Osteoblast (primary cell): ENCODE measurements around the gene TSGA10. TPM values are rescaled to one million over a fixed set of nuclear protein-coding genes. Genes with fewer than 3 reads are reported as not detected.
"Not testable (repeated sequence)": the region's sequence is repeated elsewhere in the genome, so short reads cannot be mapped to it uniquely, and the experiment has no call there.

Experiments used
- DNase-seq: peaks from one replicate; pipeline ENCODE4 v3.0.0; 2011; ENCODE audit warnings: low spot score, mixed read lengths; ENCODE audit not compliant: insufficient read length; ENCODE audit errors: missing footprints
- H2AFZ ChIP-seq: 2 replicates; pipeline ENCODE4 v1.6.0; 2011; ENCODE audit warnings: mild to moderate bottlenecking, low read length
- H3K27ac ChIP-seq: 2 replicates; pipeline ENCODE4 v1.5.1; 2011; ENCODE audit warnings: mild to moderate bottlenecking, low read depth, low read length, moderate library complexity
- H3K27me3 ChIP-seq: 2 replicates; pipeline ENCODE4 v1.6.0; 2012; ENCODE audit warnings: mild to moderate bottlenecking, control low read depth, inconsistent platforms, low read length, moderate library complexity; ENCODE audit not compliant: insufficient read depth
- H3K36me3 ChIP-seq: 2 replicates; pipeline ENCODE4 v1.5.1; 2011; ENCODE audit warnings: mild to moderate bottlenecking, low read length, control low read depth, moderate library complexity; ENCODE audit not compliant: insufficient read depth
- H3K4me1 ChIP-seq: 2 replicates; pipeline ENCODE4 v1.5.1; 2011; ENCODE audit warnings: mild to moderate bottlenecking, low read length, control low read depth, moderate library complexity; ENCODE audit not compliant: insufficient read depth
- H3K4me2 ChIP-seq: 2 replicates; pipeline ENCODE4 v1.6.0; 2011; ENCODE audit warnings: mild to moderate bottlenecking, low read length; ENCODE audit not compliant: insufficient read depth
- H3K4me3 ChIP-seq: fragments of 200-600 bp; sonication (generic); 3 replicates; pipeline ENCODE4 v1.5.1; 2012; ENCODE audit warnings: mild to moderate bottlenecking, low read length, inconsistent platforms; ENCODE audit not compliant: insufficient read depth
- H3K79me2 ChIP-seq: 2 replicates; pipeline ENCODE4 v1.6.0; 2012; ENCODE audit warnings: mild to moderate bottlenecking, low read length, control low read depth, inconsistent platforms; ENCODE audit not compliant: insufficient read depth
- H3K9me3 ChIP-seq: 2 replicates; pipeline ENCODE4 v1.5.1; 2011; ENCODE audit warnings: low read depth, low read length, control low read depth
- H4K20me1 ChIP-seq: 2 replicates; pipeline ENCODE4 v1.6.0; 2012; ENCODE audit warnings: mild to moderate bottlenecking, low read length, control low read depth; ENCODE audit not compliant: insufficient read depth
- total RNA-seq: library from RNA; depleted of rRNA; stranded (reverse); fragments of >200 nt; gene quantifications from 2 replicates; pipeline ENCODE4 v1.2.3, GENCODE V29; 2012
- TF ChIP-seq, protein P1 (sequence below): IDR thresholded peaks from 2 replicates; pipeline ENCODE4 v1.5.1; 2011; ENCODE audit warnings: mild to moderate bottlenecking, low read depth, low read length, moderate library complexity; ENCODE audit errors: extremely low read depth

TSGA10 gene
- total RNA-seq, 1 donor, result 4.0 TPM

DNA sequence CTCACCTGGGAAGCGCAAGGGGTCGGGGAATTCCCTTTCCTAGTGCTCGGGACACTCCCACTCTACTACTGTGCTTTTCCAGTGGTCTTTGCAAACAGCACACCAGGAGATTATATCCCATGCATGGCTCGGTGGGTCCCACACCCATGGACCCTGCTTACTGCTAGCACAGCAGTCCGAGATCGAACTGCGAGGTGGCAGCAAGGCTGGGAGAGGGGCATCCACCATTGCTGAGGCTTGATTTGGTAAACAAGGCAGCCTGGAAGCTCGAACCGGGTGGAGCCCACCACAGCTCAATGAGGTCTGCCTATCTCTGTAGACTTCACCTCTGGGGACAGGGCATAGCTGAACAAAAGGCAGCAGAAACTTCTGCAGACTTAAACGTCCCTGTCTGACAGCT, 154.0 kb downstream of the TSGA10 start:
- Histone ChIP-seq H3K27ac (no peak overlapping the region), H3K27me3 (no peaks in the 10 kb centered on the region), H4K20me1 (no peaks in the 10 kb centered on the region), H3K4me3 (no peak overlapping the region), H3K4me1 (no peaks in the 10 kb centered on the region), H3K4me2 (no peak overlapping the region), H3K79me2 (no peaks in the 10 kb centered on the region), H3K9me3 (no peaks in the 10 kb centered on the region), H2AFZ (no peak overlapping the region), H3K36me3 (no peaks in the 10 kb centered on the region)
- TF ChIP-seq, protein P1, sequence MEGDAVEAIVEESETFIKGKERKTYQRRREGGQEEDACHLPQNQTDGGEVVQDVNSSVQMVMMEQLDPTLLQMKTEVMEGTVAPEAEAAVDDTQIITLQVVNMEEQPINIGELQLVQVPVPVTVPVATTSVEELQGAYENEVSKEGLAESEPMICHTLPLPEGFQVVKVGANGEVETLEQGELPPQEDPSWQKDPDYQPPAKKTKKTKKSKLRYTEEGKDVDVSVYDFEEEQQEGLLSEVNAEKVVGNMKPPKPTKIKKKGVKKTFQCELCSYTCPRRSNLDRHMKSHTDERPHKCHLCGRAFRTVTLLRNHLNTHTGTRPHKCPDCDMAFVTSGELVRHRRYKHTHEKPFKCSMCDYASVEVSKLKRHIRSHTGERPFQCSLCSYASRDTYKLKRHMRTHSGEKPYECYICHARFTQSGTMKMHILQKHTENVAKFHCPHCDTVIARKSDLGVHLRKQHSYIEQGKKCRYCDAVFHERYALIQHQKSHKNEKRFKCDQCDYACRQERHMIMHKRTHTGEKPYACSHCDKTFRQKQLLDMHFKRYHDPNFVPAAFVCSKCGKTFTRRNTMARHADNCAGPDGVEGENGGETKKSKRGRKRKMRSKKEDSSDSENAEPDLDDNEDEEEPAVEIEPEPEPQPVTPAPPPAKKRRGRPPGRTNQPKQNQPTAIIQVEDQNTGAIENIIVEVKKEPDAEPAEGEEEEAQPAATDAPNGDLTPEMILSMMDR, result no peak
- DNase-seq, result no peak

DNA sequence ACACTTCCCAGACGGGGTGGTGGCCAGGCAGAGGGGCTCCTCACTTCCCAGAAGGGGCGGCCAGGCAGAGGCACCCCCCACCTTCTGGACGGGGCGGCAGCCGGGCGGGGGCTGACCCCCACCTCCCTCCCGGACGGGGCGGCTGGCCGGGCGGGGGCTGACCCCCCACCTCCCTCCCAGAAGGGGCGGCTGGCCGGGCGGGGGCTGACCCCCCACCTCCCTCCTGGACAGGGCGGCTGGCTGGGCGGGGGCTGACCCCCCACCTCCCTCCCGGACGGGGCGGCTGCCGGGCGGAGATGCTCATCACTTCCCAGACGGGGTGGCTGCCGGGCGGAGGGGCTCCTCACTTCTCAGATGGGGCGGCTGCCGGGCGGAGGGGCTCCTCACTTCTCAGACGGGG, 166.0 kb downstream of the TSGA10 start:
- H3K4me2 ChIP-seq, H3K9me3 ChIP-seq, H2AFZ ChIP-seq, H3K4me3 ChIP-seq, H3K79me2 ChIP-seq, H3K4me1 ChIP-seq, H3K36me3 ChIP-seq, H3K27me3 ChIP-seq, DNase-seq, H4K20me1 ChIP-seq, H3K27ac ChIP-seq: not testable (repeated sequence)

DNA sequence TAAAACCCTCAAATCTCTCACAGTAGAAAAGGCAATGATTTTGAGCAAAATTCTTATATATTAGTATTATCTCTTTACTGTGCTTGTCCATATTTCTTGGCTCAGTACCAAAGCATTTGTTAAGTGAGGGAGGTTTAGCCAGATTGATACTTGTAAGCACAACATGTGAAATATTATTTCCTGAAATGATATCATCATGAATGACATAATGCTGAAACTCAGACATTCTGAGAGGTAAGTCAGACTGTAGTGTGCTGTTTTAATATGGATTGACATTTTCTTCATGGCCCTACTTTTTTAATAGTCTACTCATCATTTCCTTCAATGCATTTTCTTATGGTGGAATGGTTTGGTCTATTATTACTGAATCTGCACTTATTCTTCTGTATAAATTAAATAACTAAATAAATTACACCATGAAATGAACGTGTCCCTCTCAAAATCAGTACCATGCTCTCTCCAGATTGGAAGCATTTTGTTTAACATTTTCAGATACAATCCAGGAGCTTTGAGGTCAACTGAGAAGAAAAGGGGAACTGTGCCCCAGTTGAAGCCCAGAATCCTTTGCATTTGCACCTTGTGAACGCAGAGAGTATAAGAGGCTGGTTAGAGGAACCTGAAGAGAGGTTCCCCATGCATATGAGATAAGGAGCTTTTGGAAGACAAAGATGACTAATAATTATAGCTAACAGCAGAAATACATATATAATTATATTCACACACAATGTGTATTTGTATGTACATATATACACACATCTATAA, 168.7 kb downstream of the TSGA10 start:
- no peak overlapping the region for H3K4me2 ChIP-seq
- no peaks in the 10 kb centered on the region for H3K4me1 ChIP-seq
- no peak for DNase-seq
- no peak overlapping the region for H3K4me3 ChIP-seq
- TF ChIP-seq, protein P1, result no peak
- no peaks in the 10 kb centered on the region for H3K36me3 ChIP-seq
- no peak overlapping the region for H3K27ac ChIP-seq
- no peaks in the 10 kb centered on the region for H3K9me3 ChIP-seq
- no peaks in the 10 kb centered on the region for H3K79me2 ChIP-seq
- H3K27me3 ChIP-seq, result no peaks in the 10 kb centered on the region
- no peak overlapping the region for H2AFZ ChIP-seq
- no peaks in the 10 kb centered on the region for H4K20me1 ChIP-seq

DNA sequence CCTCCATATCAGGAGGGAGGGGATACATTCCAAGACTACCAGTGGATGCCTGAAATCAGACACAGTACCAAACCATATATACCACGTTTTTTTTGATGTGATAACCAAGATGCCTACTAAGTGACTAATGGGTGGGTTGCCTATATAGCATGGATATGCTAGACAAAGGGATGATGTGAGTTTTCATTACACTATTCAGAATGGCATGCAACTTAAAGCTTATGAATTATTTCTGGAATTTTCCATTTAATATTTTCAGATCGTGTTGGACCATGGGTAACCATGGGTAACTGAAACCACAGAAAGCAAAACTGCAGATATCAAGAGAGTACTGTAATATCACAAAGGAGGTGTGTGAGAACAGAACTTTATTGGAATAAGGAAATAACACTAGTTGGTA, 179.1 kb downstream of the TSGA10 start:
- DNase-seq, result no peak
- no peaks in the 10 kb centered on the region for H3K27me3 ChIP-seq
- H3K4me3 ChIP-seq, result no peak overlapping the region
- H2AFZ ChIP-seq, result no peak overlapping the region
- TF ChIP-seq, protein P1, result no peak
- no peaks in the 10 kb centered on the region for H3K9me3 ChIP-seq
- no peaks in the 10 kb centered on the region for H3K79me2 ChIP-seq
- no peaks in the 10 kb centered on the region for H3K36me3 ChIP-seq
- no peaks in the 10 kb centered on the region for H3K4me1 ChIP-seq
- H3K4me2 ChIP-seq, result no peak overlapping the region
- H4K20me1 ChIP-seq, result no peaks in the 10 kb centered on the region
- no peak overlapping the region for H3K27ac ChIP-seq
